Stomach (tissue), 9 donors: ENCODE results near the gene TSKS. TPM values are rescaled to one million over a fixed set of nuclear protein-coding genes. Genes with fewer than 3 reads are reported as not detected.
A peak's percentile ranks its signal among the peaks of the same experiment; 100 is the strongest.

Experiments
- DNase-seq, 2 donors: peaks; one replicate each; pipeline versions ENCODE4 v3.0.0 to v3.0.0-alpha.2; 2013 to 2019
- H3K27ac ChIP-seq, 5 donors: fragments of 200-600 bp in 4 of 5; sonication (generic) in 4 of 5; one replicate each; pipeline ENCODE4 v1.5.1; 2013 to 2019; ENCODE audit warnings: mild to moderate bottlenecking in 1 of 5, moderate library complexity in 1 of 5
- H3K27me3 ChIP-seq, 3 donors: fragments of 200-600 bp; sonication (generic); one replicate each; pipeline ENCODE4 v1.5.1; 2017 to 2019; ENCODE audit warnings: mixed run types in 1 of 3
- H3K36me3 ChIP-seq, 4 donors: fragments of 200-600 bp; sonication (generic); 1 replicate in 3 of 4; 2 replicates in 1 of 4; pipeline ENCODE4 v1.5.1; 2016 to 2019
- H3K4me1 ChIP-seq, 4 donors: fragments of 200-600 bp; sonication (generic); one replicate each; pipeline ENCODE4 v1.5.1; 2016 to 2019
- H3K4me3 ChIP-seq, 4 donors: fragments of 200-600 bp; sonication (generic) in 3 of 4; one replicate each; pipeline ENCODE4 v1.5.1; 2016 to 2019; ENCODE audit warnings: mild to moderate bottlenecking in 1 of 4
- H3K9me3 ChIP-seq, 4 donors: fragments of 200-600 bp; sonication (generic); one replicate each; pipeline ENCODE4 v1.5.1; 2016 to 2019
- CTCF ChIP-seq, 7 experiments: fragments of 450-650 bp in 4 of 7; fragments of 200-600 bp in 3 of 7; sonication (generic) in 3 of 7; IDR thresholded peaks; one replicate each; pipeline ENCODE4 v1.5.1; 2016 to 2019; ENCODE audit warnings: antibody characterized with exemption in 7 of 7, control low read depth in 2 of 7, mild to moderate bottlenecking in 1 of 7
- EP300 ChIP-seq: sonication (generic); formaldehyde crosslinking; IDR thresholded peaks from one replicate; pipeline ENCODE4 v1.6.1; 2017; ENCODE audit warnings: antibody characterized with exemption
- POLR2A ChIP-seq, 4 donors: fragments of 450-650 bp; IDR thresholded peaks; one replicate each; pipeline ENCODE4 v1.6.1; 2016; ENCODE audit warnings: antibody characterized with exemption in 4 of 4, control low read depth in 2 of 4, mild to moderate bottlenecking in 1 of 4, moderate library complexity in 1 of 4
- POLR2AphosphoS5 ChIP-seq, 3 donors: sonication (generic); formaldehyde crosslinking; IDR thresholded peaks; one replicate each; pipeline ENCODE4 v1.6.1; 2016; ENCODE audit warnings: antibody characterized with exemption in 3 of 3
- WGBS, 5 donors: extraction: QIAGEN DNeasy Blood & Tissue Kit in 3 of 5; methylation state at CpG; one replicate each; pipeline versions ENCODE4 v1.1.5 to v1.1.7; 2013 to 2018; 5-methylcytosine and 5-hydroxymethylcytosine counted together
- intact Hi-C: fragments of 100-400 bp; cut with DNase I; formaldehyde crosslinking; loops from one replicate; pipeline ENCODE4 v1.15.1; 2023; ENCODE audit warnings: low total_unique reads
- polyA plus RNA-seq, 3 donors: library from polyadenylated mRNA; stranded (reverse); fragments of 200-250 nt; gene quantifications; one replicate each; pipeline ENCODE4 v1.2.3, GENCODE V29; 2013
- total RNA-seq, 5 donors: library from RNA; depleted of rRNA; stranded (reverse); fragments of >200 nt; gene quantifications; one replicate each; pipeline versions ENCODE4 v1.1.0 to v1.2.3, GENCODE V29; 2014 to 2016
- donor health status: healthy with polysubstance abuse.
- donor health status: Bipolar disorder and iron deficiency.
- donor health status: healthy.

TSKS gene
- total and polyA plus RNA-seq, 8 donors: 0.73 TPM; not detected in 7

GRCh38 chr19:49766007-49766929 lies 3.2 kb upstream of the TSKS start:
- Histone ChIP-seq H3K4me3 (peak overlapping the region; percentile 83 to 97 (median 88)), H3K36me3 (peaks cover 0 to 7% (median 3%) of the 10 kb centered on the region in 4 donors), H3K27me3 (no peaks in the 10 kb centered on the region), H3K4me1 (peaks cover 19 to 39% (median 28%) of the 10 kb centered on the region in 4 donors), H3K9me3 (no peaks in the 10 kb centered on the region), H3K27ac (peak overlapping the region; percentile 87 to 95 (median 93))
- TF ChIP-seq EP300: no peak
- peak; percentile 74 to 91 (median 81) for TF ChIP-seq POLR2AphosphoS5 (IDR thresholded peaks at IDR 0.05)
- TF ChIP-seq POLR2A (IDR thresholded peaks at IDR 0.05): peak in 1 of 4 donors; percentile 75
- TF ChIP-seq CTCF (IDR thresholded peaks at IDR 0.05): no peak
- intact Hi-C loops: no loop called here
- 1 to 2% (median 1%) methylated on average over 29 to 53 of the region's 53 CpGs for WGBS, 5 donors
- peak; percentile 99 to 100 for DNase-seq

- DNase-seq: no peak
- Histone ChIP-seq H3K27ac (peak overlapping the region in 2 of 5 donors; percentile 51 to 95), H3K27me3 (peaks cover 0 to 1% (median 0%) of the 10 kb centered on the region in 3 donors), H3K4me3 (no peak overlapping the region), H3K9me3 (no peaks in the 10 kb centered on the region), H3K36me3 (no peaks in the 10 kb centered on the region), H3K4me1 (peaks cover 19 to 31% (median 25%) of the 10 kb centered on the region in 4 donors)
- TF ChIP-seq EP300: no peak
- no peak for TF ChIP-seq POLR2A (IDR thresholded peaks at IDR 0.05)
- no peak for TF ChIP-seq CTCF (IDR thresholded peaks at IDR 0.05)
- TF ChIP-seq POLR2AphosphoS5 (IDR thresholded peaks at IDR 0.05): no peak
- 56 to 73% (median 68%) methylated on average over 8 of the region's 8 CpGs for WGBS, 5 donors
- intact Hi-C loops: no loop called here
Observed at GRCh38 chr19:49764341-49764740, 1.2 kb upstream of the TSKS start.

DNA sequence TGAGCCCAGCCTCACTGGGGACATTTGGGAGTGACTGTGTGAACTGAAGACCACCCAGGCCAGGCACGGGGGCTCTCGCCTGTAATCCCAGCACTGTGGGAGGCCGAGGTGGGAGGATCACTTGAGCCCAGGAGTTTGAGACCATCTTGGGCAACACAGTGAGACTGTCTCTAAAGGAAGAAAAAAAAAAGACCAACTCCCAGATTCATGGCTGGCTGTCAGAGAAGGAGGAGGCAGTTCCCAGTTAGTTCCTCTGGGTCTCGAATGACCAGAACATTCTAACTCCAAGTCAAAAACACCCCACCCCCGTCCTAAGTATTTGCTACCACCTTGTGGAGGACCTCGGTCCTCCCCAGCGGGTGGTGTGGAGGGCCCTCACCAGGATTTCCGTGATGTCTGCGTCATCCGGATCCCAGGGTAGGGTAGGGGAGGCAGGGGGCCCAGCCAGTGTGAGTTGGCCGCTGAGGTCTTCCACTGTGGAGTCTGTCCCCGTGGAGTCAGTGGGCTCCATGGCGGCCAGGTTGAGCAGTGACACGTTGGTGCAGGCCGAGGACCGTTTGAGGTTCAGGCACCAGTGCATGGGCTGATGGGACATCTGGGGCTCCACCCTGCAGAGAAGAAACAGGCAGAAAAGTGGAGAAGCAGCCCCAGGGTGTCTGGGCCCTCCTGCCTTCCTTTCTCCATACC lies 1.3 kb downstream of the TSKS start:
- Histone ChIP-seq H3K4me1 (peaks cover 0 to 9% (median 8%) of the 10 kb centered on the region in 4 donors), H3K27me3 (peaks cover 0 to 16% (median 0%) of the 10 kb centered on the region in 3 donors), H3K9me3 (no peaks in the 10 kb centered on the region), H3K36me3 (no peaks in the 10 kb centered on the region), H3K4me3 (no peak overlapping the region), H3K27ac (peak overlapping the region in 1 of 5 donors; percentile 5)
- peak in 1 of 2 donors; percentile 66 for DNase-seq
- TF ChIP-seq EP300: no peak
- TF ChIP-seq POLR2A (IDR thresholded peaks at IDR 0.05): no peak
- TF ChIP-seq CTCF (IDR thresholded peaks at IDR 0.05): no peak
- no peak for TF ChIP-seq POLR2AphosphoS5 (IDR thresholded peaks at IDR 0.05)
- WGBS, 5 donors: 61 to 73% (median 68%) methylated on average over 15 to 16 of the region's 16 CpGs
- intact Hi-C loops: no loop called here

DNA sequence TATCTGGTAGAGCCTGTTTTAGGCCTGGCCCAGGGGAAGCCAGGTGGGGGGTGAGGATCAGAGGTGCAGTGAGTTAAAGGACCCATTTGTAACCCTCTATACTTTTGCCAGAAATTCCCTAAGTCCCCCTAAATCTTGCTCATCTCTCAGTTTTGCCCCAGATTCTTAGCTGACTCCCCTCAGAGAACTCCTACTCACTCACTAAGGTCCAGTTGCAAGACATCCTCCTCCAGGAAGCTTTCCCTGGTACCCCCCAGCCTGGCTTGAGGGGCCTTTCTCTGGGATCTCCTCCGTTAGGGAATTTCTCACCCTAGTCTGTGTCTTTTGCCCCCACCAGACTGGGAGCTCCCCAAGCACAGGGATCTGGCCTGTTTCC lies 1.9 kb downstream of the TSKS start:
- intact Hi-C loops: no loop called here
- DNase-seq: no peak
- H3K27ac ChIP-seq: peak overlapping the region in 1 of 5 donors; percentile 5

More for the DNA sequence above, 1.9 kb downstream of the TSKS start:
- Histone ChIP-seq H3K36me3 (no peaks in the 10 kb centered on the region), H3K4me1 (peaks cover 0 to 9% (median 8%) of the 10 kb centered on the region in 4 donors), H3K27me3 (peaks cover 0 to 16% (median 0%) of the 10 kb centered on the region in 3 donors), H3K9me3 (peaks cover 0 to 1% (median 1%) of the 10 kb centered on the region in 4 donors), H3K4me3 (no peak overlapping the region)
- TF ChIP-seq CTCF (IDR thresholded peaks at IDR 0.05) (no peak), POLR2A (IDR thresholded peaks at IDR 0.05) (no peak), EP300 (no peak), POLR2AphosphoS5 (IDR thresholded peaks at IDR 0.05) (no peak)
- 67 to 89% (median 87%) methylated on average over 1 of the region's 1 CpG for WGBS, 5 donors
